ENCODE results near the gene TFDP2.
"Not testable (repeated sequence)": the region's sequence is repeated elsewhere in the genome, so short reads cannot be mapped to it uniquely, and the experiment has no call there.

TFDP2 gene

DNA sequence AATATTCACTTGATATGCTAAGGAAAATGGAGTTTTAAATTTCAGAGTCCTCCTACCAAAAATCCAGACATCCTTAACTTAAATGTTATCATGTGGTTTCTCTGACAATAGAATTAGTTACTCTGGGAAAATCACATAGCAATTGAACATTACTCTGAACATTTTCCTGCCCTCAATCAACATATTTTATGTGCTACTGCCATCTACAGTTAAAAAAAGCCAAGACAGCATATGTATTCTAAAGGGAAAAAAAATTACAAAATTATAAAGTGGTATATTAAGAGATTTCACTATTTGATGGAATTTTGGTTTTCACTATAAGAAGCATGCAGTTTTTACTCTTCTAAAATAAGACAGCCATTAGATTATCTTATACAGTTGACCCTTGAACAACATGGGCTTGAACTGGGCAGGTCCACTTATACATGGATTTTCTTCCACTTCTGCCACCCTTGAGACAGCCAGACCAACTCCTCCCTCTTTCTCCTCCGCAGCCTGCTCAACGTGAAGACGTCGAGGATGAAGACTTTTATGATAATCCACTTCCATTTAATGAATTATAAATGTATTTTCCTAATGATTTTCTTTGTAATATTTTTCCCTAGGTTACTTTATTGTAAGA, 150.6 kb downstream of the TFDP2 start:
- Mint-ChIP-seq H3K9me3 (no peaks in the 10 kb centered on the region), H3K4me1 (no peaks in the 10 kb centered on the region), H3K36me3 (ENCODE audit: insufficient read depth) (no peaks in the 10 kb centered on the region), H3K27ac (ENCODE audit: low read depth) (no peak overlapping the region), H3K27me3 (no peaks in the 10 kb centered on the region), H3K4me3 (no peak overlapping the region)
- DNase-seq (ENCODE audit: low spot score in 2 of 2) (no peak), ATAC-seq (replicated peaks; ENCODE audit: extremely low read depth, poor library complexity, severe bottlenecking) (no peak)

DNA sequence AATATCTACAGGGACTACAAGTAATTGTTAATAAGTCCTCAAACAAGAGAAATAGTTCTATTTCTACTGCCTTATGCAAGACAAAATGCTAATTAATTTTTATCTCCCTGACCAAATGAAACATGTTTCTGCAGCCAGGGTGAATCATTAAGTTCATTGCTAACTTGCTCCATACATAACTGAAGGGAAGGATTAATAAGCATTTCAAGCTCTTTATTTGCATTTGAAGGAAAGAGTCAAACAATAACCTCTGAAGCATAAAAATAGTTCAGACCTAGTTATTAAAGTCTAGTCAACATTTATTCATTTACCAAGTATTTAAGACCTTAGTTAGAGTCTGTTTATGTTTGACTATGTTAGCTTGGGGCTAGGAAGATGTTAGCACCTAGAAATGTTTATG, 152.9 kb downstream of the TFDP2 start:
- Mint-ChIP-seq H3K27me3 (no peaks in the 10 kb centered on the region), H3K36me3 (ENCODE audit: insufficient read depth) (no peaks in the 10 kb centered on the region), H3K9me3 (no peaks in the 10 kb centered on the region), H3K27ac (ENCODE audit: low read depth) (no peak overlapping the region), H3K4me3 (no peak overlapping the region), H3K4me1 (no peaks in the 10 kb centered on the region)
- DNase-seq (ENCODE audit: low spot score in 2 of 2) (no peak), ATAC-seq (replicated peaks; ENCODE audit: extremely low read depth, poor library complexity, severe bottlenecking) (no peak)

DNA sequence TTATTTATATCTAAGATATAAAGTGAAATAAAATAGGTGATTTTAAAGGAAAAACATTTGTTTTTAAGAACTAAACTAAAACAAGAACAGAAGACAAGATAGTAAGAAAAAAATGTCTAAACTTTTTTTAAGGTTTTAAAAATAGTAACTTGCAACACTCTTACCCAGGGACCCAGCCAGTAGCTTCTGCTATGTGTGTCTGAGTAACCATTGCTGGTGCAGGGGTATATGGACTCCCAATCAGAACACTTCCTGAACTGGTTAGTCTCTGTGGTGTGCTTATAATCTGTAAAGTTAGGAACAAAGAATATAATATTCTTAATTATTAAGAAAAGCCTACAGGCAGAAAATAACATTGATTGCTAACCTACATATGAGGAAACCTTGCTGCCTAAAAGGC, 154.5 kb downstream of the TFDP2 start:
- DNase-seq (ENCODE audit: low spot score in 2 of 2) (no peak), ATAC-seq (replicated peaks; ENCODE audit: extremely low read depth, poor library complexity, severe bottlenecking) (no peak)
- Mint-ChIP-seq H3K9me3 (no peaks in the 10 kb centered on the region), H3K27ac (ENCODE audit: low read depth) (no peak overlapping the region), H3K4me1 (no peaks in the 10 kb centered on the region), H3K4me3 (no peak overlapping the region), H3K36me3 (ENCODE audit: insufficient read depth) (no peaks in the 10 kb centered on the region), H3K27me3 (no peaks in the 10 kb centered on the region)

DNA sequence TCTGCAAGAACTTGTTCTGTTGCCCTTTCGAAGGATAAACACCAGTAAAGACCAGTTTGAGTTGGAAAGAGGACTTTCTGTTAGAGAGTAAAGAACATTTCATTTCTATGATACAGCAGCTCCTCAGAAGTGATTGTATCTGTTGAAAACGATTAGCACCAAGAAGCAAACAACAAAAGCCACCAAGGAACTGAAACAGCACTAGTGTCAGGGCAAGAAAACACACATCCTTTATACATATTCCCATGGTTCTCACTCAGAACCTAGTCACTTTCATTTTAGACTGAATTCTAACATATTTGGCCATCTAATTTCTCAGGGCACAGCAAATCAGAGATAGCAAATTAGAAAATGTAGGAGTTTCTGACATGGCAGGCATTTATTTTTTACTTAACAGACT, 156.8 kb downstream of the TFDP2 start:
- peaks cover 3% of the 10 kb centered on the region for H3K36me3 Mint-ChIP-seq (ENCODE audit: insufficient read depth)
- no peaks in the 10 kb centered on the region for H3K27me3 Mint-ChIP-seq
- H3K4me1 Mint-ChIP-seq, result no peaks in the 10 kb centered on the region
- no peak overlapping the region for H3K27ac Mint-ChIP-seq (ENCODE audit: low read depth)
- no peaks in the 10 kb centered on the region for H3K9me3 Mint-ChIP-seq
- ATAC-seq (replicated peaks; ENCODE audit: extremely low read depth, poor library complexity, severe bottlenecking), result no peak
- H3K4me3 Mint-ChIP-seq, result no peak overlapping the region
- DNase-seq (ENCODE audit: low spot score in 2 of 2), result no peak

DNA sequence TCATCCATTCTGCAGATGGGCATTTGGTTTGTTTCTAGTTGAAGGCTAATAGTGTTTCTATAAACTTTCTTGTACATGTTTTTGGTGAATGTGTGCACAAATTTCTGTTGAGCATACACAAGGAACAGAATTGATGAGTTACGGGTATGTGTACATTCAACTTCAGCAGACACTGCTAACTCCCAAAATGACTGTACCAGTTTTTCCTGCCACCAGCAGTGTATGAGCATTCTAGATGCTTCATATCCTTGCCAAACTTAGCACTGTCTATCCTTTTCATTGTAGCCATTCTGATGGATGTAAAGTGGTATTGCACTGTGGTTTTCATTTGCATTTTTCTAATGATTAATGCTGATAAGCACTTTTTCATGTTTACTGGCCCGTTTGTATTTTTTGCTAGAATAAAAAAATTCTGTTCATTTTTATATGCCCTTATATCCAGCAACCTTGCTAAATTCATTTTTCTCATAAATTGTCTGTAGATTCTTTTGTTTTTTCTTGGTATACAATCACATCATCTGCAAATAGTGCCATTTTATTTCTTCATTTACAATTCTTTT, 162.7 kb downstream of the TFDP2 start:
- Mint-ChIP-seq H3K27me3 (no peaks in the 10 kb centered on the region), H3K9me3 (no peaks in the 10 kb centered on the region), H3K4me1 (no peaks in the 10 kb centered on the region), H3K27ac (ENCODE audit: low read depth) (no peak overlapping the region), H3K4me3 (no peak overlapping the region), H3K36me3 (ENCODE audit: insufficient read depth) (peaks cover 3% of the 10 kb centered on the region)
- no peak for DNase-seq (ENCODE audit: low spot score in 2 of 2)
- no peak for ATAC-seq (replicated peaks; ENCODE audit: extremely low read depth, poor library complexity, severe bottlenecking)

DNA sequence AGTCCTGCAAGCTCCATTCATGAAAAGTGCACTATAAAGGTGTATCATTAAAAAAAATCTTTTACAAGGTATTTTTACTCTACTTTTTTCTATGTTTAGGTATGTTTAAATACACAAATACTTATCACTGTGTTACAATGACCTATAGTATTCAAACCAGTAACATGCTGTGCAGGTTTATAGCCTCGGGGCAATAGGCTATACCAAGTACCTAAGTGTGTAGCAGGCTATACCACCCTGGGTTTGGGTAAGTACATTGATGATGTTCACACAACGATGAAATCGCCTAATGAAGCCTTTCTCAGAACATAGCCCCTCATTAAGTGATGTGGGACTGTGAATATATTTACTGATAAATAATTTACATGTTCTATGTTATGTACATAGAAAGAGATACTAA, 168.3 kb downstream of the TFDP2 start:
- no peaks in the 10 kb centered on the region for H3K4me1 Mint-ChIP-seq
- no peaks in the 10 kb centered on the region for H3K27me3 Mint-ChIP-seq
- ATAC-seq (replicated peaks; ENCODE audit: extremely low read depth, poor library complexity, severe bottlenecking) (no peak), DNase-seq (ENCODE audit: low spot score in 2 of 2) (no peak)
- no peaks in the 10 kb centered on the region for H3K9me3 Mint-ChIP-seq
- H3K36me3 Mint-ChIP-seq (ENCODE audit: insufficient read depth), result peaks cover 9% of the 10 kb centered on the region
- H3K4me3 Mint-ChIP-seq, result no peak overlapping the region
- H3K27ac Mint-ChIP-seq (ENCODE audit: low read depth), result no peak overlapping the region

DNA sequence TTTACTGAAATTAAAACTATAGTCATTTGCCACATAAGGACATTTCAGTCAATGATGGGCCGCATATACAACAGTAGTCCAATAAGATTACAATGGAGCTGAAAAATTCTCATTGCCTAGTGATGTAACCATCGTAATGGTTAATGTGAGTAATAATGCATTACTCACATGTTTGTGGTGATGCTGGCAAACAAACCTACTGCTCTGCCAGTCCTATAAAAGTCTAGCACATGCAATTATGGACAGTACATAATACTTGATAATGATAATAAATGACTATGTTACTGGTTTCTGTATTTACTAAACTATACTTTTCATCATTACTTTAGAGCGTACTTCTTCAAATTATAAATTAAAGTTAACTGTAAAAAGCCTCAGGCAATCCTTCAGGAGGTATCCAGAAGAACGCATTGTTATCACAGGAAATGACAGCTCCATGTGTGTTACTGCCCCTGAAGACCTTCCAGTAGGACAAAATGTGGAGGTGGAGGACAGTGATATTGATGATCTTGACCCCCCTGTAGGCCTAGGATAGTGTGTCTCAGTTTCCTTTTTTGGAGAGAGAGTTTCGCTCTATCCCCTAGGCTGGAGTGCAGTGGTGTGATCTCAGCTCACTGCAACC, 170.2 kb downstream of the TFDP2 start:
- Mint-ChIP-seq H3K27ac (ENCODE audit: low read depth) (no peak overlapping the region), H3K4me3 (no peak overlapping the region), H3K36me3 (ENCODE audit: insufficient read depth) (peaks cover 9% of the 10 kb centered on the region), H3K4me1 (no peaks in the 10 kb centered on the region), H3K9me3 (no peaks in the 10 kb centered on the region), H3K27me3 (no peaks in the 10 kb centered on the region)
- no peak for DNase-seq (ENCODE audit: low spot score in 2 of 2)
- no peak for ATAC-seq (replicated peaks; ENCODE audit: extremely low read depth, poor library complexity, severe bottlenecking)

DNA sequence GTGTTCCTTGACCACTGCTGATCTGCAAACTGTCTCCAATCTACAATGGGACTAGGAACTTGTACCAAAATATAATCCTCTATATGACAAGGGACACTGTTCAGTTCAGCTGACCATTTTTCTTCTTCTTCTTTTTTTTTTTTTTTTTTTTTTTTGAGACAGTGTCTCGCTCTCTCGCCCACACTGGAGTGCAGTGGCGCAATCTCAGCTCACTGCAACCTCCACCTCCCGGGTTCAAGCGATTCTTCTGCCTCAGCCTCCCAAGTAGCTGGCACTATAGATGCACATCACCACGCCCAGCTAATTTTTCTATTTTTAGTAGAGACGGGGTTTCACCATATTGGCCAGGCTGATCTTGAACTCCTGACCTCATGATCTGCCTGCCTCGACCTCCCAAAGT, 174.6 kb downstream of the TFDP2 start:
- H3K27me3 Mint-ChIP-seq; ATAC-seq (replicated peaks; ENCODE audit: extremely low read depth, poor library complexity, severe bottlenecking); H3K27ac Mint-ChIP-seq (ENCODE audit: low read depth); H3K4me3 Mint-ChIP-seq; H3K36me3 Mint-ChIP-seq (ENCODE audit: insufficient read depth); DNase-seq (ENCODE audit: low spot score in 2 of 2); H3K4me1 Mint-ChIP-seq; H3K9me3 Mint-ChIP-seq: not testable (repeated sequence)

DNA sequence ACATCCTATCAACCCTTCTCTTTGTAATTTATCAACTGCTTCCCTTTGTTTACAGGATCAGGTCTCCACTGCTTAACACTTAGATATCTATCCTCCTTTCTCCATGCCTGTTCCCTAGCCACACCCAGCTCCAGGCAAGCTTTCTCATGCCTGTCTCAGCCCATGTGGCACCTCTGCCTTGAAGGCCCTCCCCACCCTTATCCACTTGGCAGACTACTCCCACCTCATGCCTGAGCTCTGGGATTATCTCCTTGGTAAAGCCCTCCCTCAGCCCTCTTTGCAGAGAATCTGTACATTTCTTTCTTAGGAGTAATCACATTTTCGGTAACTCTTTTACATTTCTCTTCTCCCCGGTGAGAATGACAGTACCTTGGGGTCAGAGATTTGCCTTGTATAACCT, 176.9 kb downstream of the TFDP2 start:
- no peak overlapping the region for H3K27ac Mint-ChIP-seq (ENCODE audit: low read depth)
- H3K9me3 Mint-ChIP-seq, result no peaks in the 10 kb centered on the region

DNA sequence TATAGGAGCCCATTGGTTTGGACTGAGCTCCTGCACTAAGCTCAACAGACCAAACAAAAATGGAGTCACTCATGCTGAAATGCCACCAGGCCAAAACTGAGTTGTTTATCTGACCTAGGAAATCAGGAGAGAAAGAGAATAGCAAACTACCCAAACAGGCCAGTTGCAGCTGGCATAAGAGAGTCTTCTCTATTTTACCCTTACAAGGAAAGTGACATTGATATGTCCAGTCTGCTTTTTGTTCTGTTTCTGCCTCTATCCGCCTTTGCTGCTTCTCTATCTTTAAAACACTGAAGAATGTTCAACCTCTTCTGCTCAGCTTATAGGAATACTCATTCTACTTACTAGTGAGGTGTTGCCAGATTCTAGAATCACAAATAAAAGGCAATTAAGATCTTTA, 177.8 kb downstream of the TFDP2 start:
- Mint-ChIP-seq H3K4me3 (no peak overlapping the region), H3K4me1 (no peaks in the 10 kb centered on the region), H3K27ac (ENCODE audit: low read depth) (no peak overlapping the region), H3K9me3 (no peaks in the 10 kb centered on the region), H3K27me3 (no peaks in the 10 kb centered on the region), H3K36me3 (ENCODE audit: insufficient read depth) (no peaks in the 10 kb centered on the region)
- no peak for DNase-seq (ENCODE audit: low spot score in 2 of 2)
- no peak for ATAC-seq (replicated peaks; ENCODE audit: extremely low read depth, poor library complexity, severe bottlenecking)

More for the DNA sequence above, 176.9 kb downstream of the TFDP2 start:
- ATAC-seq (replicated peaks; ENCODE audit: extremely low read depth, poor library complexity, severe bottlenecking) (no peak), DNase-seq (ENCODE audit: low spot score in 2 of 2) (no peak)
- Mint-ChIP-seq H3K4me3 (no peak overlapping the region), H3K27me3 (no peaks in the 10 kb centered on the region), H3K36me3 (ENCODE audit: insufficient read depth) (no peaks in the 10 kb centered on the region), H3K4me1 (no peaks in the 10 kb centered on the region)

DNA sequence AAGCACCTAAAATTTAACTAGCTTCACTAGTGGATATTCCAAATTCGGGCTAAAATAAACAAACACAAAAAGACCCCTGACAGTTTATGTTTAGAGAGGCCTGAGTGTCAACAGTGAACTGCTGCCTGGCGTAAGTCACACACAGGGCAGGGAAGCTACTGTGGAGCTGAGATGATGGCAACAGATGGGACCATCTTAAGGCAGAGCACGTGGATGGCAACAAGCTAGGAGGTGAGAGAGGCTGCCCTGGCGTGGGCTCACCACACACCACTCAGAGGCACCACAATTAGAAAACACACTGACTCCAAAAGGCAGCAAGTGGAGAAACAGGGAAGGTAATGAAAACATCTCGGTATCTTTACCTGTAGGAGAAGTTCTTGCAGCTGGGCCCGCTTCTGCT, 179.6 kb downstream of the TFDP2 start:
- DNase-seq (ENCODE audit: low spot score in 2 of 2) (no peak), ATAC-seq (replicated peaks; ENCODE audit: extremely low read depth, poor library complexity, severe bottlenecking) (no peak)
- no peak overlapping the region for H3K27ac Mint-ChIP-seq (ENCODE audit: low read depth)
- no peaks in the 10 kb centered on the region for H3K9me3 Mint-ChIP-seq
- H3K36me3 Mint-ChIP-seq (ENCODE audit: insufficient read depth), result peaks cover 2% of the 10 kb centered on the region
- H3K27me3 Mint-ChIP-seq, result no peaks in the 10 kb centered on the region
- H3K4me3 Mint-ChIP-seq, result no peak overlapping the region
- H3K4me1 Mint-ChIP-seq, result no peaks in the 10 kb centered on the region

DNA sequence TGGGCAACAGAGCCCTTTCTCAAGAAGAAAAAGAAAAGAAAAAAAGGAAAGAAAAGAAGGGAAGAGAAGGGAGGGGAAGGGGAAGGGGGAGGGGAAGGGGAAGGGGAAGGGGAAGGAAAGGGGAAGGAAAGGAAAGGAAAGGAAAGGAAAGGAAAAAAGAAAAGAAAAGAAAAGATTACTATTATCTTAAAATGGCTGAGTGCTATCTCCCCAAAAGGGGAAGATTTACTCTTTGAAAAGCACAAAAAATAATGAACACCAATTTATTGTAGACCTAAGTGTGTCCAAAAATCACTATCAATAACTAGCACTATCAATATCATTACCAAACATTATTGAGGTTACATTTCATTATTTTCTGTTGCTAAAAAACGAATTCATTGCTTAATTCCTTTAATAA, 183.9 kb downstream of the TFDP2 start:
- ATAC-seq (replicated peaks; ENCODE audit: extremely low read depth, poor library complexity, severe bottlenecking) (no peak), DNase-seq (ENCODE audit: low spot score in 2 of 2) (no peak)
- Mint-ChIP-seq H3K4me1 (no peaks in the 10 kb centered on the region), H3K36me3 (ENCODE audit: insufficient read depth) (peaks cover 7% of the 10 kb centered on the region), H3K27me3 (no peaks in the 10 kb centered on the region), H3K9me3 (no peaks in the 10 kb centered on the region), H3K4me3 (no peak overlapping the region), H3K27ac (ENCODE audit: low read depth) (no peak overlapping the region)

DNA sequence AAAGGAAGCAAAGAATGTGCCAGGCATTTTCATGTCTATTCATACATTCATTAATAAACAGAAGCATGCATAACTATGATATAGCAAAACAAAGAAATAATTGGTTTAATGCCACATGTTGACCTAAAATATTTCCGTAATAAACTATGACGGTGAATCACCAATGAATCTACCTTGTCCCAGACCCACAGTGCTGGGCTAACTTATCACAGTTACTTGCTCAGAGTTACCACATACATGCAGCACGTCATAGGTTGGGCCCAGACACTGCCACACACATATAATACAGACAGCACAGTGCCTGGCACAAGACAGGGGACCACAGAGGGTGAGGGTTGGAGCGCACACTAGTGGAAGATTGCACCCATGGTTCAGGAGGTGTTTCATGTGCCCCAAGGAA, 186.0 kb downstream of the TFDP2 start:
- no peak for ATAC-seq (replicated peaks; ENCODE audit: extremely low read depth, poor library complexity, severe bottlenecking)
- H3K27ac Mint-ChIP-seq (ENCODE audit: low read depth), result no peak overlapping the region

More for the DNA sequence above, 186.0 kb downstream of the TFDP2 start:
- H3K4me3 Mint-ChIP-seq, result no peak overlapping the region
- peaks cover 15% of the 10 kb centered on the region for H3K36me3 Mint-ChIP-seq (ENCODE audit: insufficient read depth)
- no peaks in the 10 kb centered on the region for H3K27me3 Mint-ChIP-seq
- no peak for DNase-seq (ENCODE audit: low spot score in 2 of 2)
- no peaks in the 10 kb centered on the region for H3K9me3 Mint-ChIP-seq
- no peaks in the 10 kb centered on the region for H3K4me1 Mint-ChIP-seq

Measured in central memory CD8-positive, alpha-beta T cell (primary cell).